HEK293T (cell line): ENCODE results near the gene PIANP.

Experiments
- BHLHE40 ChIP-seq: fragments of 450-650 bp; IDR thresholded peaks from 2 replicates; pipeline ENCODE4 v1.6.1; 2016; ENCODE audit warnings: mild to moderate bottlenecking, moderate library complexity, borderline replicate concordance
- CTBP1 ChIP-seq: fragments of 450-650 bp; IDR thresholded peaks from 2 replicates; pipeline ENCODE4 v1.6.1; 2016; ENCODE audit warnings: borderline replicate concordance
- FOXA1 ChIP-seq: fragments of 450-650 bp; IDR thresholded peaks from 2 replicates; pipeline ENCODE4 v1.6.1; 2016; ENCODE audit warnings: mild to moderate bottlenecking
- FOXK2 ChIP-seq: fragments of 450-650 bp; IDR thresholded peaks from 2 replicates; pipeline ENCODE4 v1.6.1; 2016; ENCODE audit warnings: mild to moderate bottlenecking
- FOXM1 ChIP-seq: fragments of 450-650 bp; IDR thresholded peaks from 2 replicates; pipeline ENCODE4 v1.6.1; 2017; ENCODE audit warnings: mild to moderate bottlenecking, borderline replicate concordance
- HDGF ChIP-seq: fragments of 450-650 bp; IDR thresholded peaks from 2 replicates; pipeline ENCODE4 v1.6.1; 2017; ENCODE audit warnings: antibody characterized with exemption, borderline replicate concordance
- L3MBTL2 ChIP-seq: fragments of 450-650 bp; conservative IDR thresholded peaks from 2 replicates; pipeline ENCODE4 v1.6.1; 2016; ENCODE audit warnings: mild to moderate bottlenecking
- LEF1 ChIP-seq: fragments of 450-650 bp; IDR thresholded peaks from 2 replicates; pipeline ENCODE4 v1.6.1; 2017; ENCODE audit warnings: mild to moderate bottlenecking, borderline replicate concordance
- NFRKB ChIP-seq: fragments of 450-650 bp; IDR thresholded peaks from 2 replicates; pipeline ENCODE4 v1.6.1; 2016; ENCODE audit warnings: mild to moderate bottlenecking, moderate library complexity
- PKNOX1 ChIP-seq: fragments of 450-650 bp; IDR thresholded peaks from 2 replicates; pipeline ENCODE4 v1.6.1; 2016
- SP1 ChIP-seq: fragments of 450-650 bp; IDR thresholded peaks from 2 replicates; pipeline ENCODE4 v1.6.1; 2017
- SUZ12 ChIP-seq: fragments of 450-650 bp; IDR thresholded peaks from 2 replicates; pipeline ENCODE4 v1.6.1; 2016; ENCODE audit warnings: mild to moderate bottlenecking
- TARDBP ChIP-seq: fragments of 450-650 bp; IDR thresholded peaks from 2 replicates; pipeline ENCODE4 v1.6.1; 2016

GRCh38 chr12:6693832-6694355 lies 6.7 kb downstream of the PIANP start:
- no peak for TF ChIP-seq HDGF
- no peak for TF ChIP-seq BHLHE40
- TF ChIP-seq LEF1 = no peak
- TF ChIP-seq SP1 = no peak
- TF ChIP-seq FOXA1 = no peak
- TF ChIP-seq CTBP1 = no peak
- TF ChIP-seq TARDBP = no peak
- no peak for TF ChIP-seq PKNOX1
- TF ChIP-seq FOXK2 = no peak
- no peak for TF ChIP-seq L3MBTL2
- no peak for TF ChIP-seq SUZ12
- TF ChIP-seq FOXM1 = no peak
- no peak for TF ChIP-seq NFRKB
